Upper lobe of right lung (tissue), 1 donor: ENCODE measurements around the gene FANCM. TPM values are rescaled to one million over a fixed set of nuclear protein-coding genes. Genes with fewer than 3 reads are reported as not detected.

Experiments
- ATAC-seq: fragments of 200-7000 bp; cut with Tn5 transposase; one replicate; pipeline ENCODE4 v1.9.1; 2020; ENCODE audit warnings: mild to moderate bottlenecking, moderate library complexity
- DNase-seq: peaks from one replicate; pipeline ENCODE4 v3.0.0-alpha.2; 2020
- H3K27ac ChIP-seq: fragments of 200-600 bp; one replicate; pipeline ENCODE4 v1.8.0; 2022
- H3K27me3 ChIP-seq: fragments of 200-600 bp; one replicate; pipeline ENCODE4 v1.8.0; 2022; ENCODE audit warnings: mild to moderate bottlenecking
- H3K36me3 ChIP-seq: fragments of 200-600 bp; one replicate; pipeline ENCODE4 v1.8.0; 2022
- H3K4me1 ChIP-seq: fragments of 200-600 bp; one replicate; pipeline ENCODE4 v1.8.0; 2022
- H3K4me3 ChIP-seq: fragments of 200-600 bp; one replicate; pipeline ENCODE4 v1.8.0; 2022; ENCODE audit warnings: mild to moderate bottlenecking
- H3K9me3 ChIP-seq: fragments of 200-600 bp; one replicate; pipeline ENCODE4 v1.8.0; 2022
- intact Hi-C: fragments of 100-400 bp; cut with DNase I; formaldehyde crosslinking; loops from one replicate; pipeline ENCODE4 v1.11.0; 2022
- total RNA-seq: library from RNA; stranded (reverse); fragmentation: NEBNext Ultra II Directional; extraction: Animal tissue kit (Norgen Biotek cat#: 25700); gene quantifications from one replicate; pipeline ENCODE4 v1.2.1, GENCODE V29; 2021
- TF ChIP-seq, protein P1 (sequence below): fragments of 200-600 bp; IDR thresholded peaks from one replicate; pipeline ENCODE4 v1.8.0; 2022; ENCODE audit warnings: antibody characterized with exemption
- donor health status: DM: no; HTN: yes; CAD: no; lungs with severe emphysema.

FANCM gene
- total RNA-seq, 1 donor from 2014 or later = 3.1 TPM

DNA sequence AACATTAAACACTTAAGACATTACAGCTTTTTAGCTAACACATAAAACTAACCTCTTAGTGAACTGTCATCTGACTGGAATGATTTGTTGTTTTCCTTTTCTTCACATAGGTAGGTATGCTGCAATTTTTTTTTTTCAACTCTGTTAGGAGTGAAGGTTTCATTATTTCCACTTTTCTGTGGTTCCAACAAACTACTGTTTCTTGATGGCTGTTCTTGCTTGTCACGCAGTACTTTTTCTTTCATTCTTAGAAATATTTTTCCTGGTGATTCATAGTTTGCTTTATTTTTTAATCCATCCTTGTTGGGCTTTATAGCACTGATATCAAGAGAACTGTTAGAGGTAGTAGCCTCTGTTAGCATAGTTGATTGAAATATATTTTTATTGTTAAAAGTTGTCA, 111.0 kb downstream of the FANCM start:
- TF ChIP-seq, protein P1, sequence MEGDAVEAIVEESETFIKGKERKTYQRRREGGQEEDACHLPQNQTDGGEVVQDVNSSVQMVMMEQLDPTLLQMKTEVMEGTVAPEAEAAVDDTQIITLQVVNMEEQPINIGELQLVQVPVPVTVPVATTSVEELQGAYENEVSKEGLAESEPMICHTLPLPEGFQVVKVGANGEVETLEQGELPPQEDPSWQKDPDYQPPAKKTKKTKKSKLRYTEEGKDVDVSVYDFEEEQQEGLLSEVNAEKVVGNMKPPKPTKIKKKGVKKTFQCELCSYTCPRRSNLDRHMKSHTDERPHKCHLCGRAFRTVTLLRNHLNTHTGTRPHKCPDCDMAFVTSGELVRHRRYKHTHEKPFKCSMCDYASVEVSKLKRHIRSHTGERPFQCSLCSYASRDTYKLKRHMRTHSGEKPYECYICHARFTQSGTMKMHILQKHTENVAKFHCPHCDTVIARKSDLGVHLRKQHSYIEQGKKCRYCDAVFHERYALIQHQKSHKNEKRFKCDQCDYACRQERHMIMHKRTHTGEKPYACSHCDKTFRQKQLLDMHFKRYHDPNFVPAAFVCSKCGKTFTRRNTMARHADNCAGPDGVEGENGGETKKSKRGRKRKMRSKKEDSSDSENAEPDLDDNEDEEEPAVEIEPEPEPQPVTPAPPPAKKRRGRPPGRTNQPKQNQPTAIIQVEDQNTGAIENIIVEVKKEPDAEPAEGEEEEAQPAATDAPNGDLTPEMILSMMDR = no peak
- Histone ChIP-seq H3K36me3 (peaks cover 3% of the 10 kb centered on the region), H3K9me3 (no peaks in the 10 kb centered on the region), H3K4me1 (peaks cover 24% of the 10 kb centered on the region), H3K4me3 (no peak overlapping the region), H3K27me3 (no peaks in the 10 kb centered on the region), H3K27ac (no peak overlapping the region)
- no peak for ATAC-seq
- no peak for DNase-seq
- intact Hi-C loops = no loop called here

- TF ChIP-seq, protein P1 = no peak
- Histone ChIP-seq H3K36me3 (no peaks in the 10 kb centered on the region), H3K4me1 (peaks cover 22% of the 10 kb centered on the region), H3K27me3 (no peaks in the 10 kb centered on the region), H3K4me3 (no peak overlapping the region), H3K9me3 (no peaks in the 10 kb centered on the region), H3K27ac (no peak overlapping the region)
- no peak for DNase-seq
- intact Hi-C loops = no loop called here
- no peak for ATAC-seq
These were observed 111.7 kb downstream of the FANCM start for GRCh38 chr14:45247427-45247826.

- H3K4me1 ChIP-seq = peaks cover 31% of the 10 kb centered on the region
- peak overlapping the region; percentile 69 for H3K4me3 ChIP-seq
- H3K9me3 ChIP-seq = no peaks in the 10 kb centered on the region
- TF ChIP-seq, protein P1 = no peak
- intact Hi-C loops = no loop called here
- ATAC-seq (no peak), DNase-seq (no peak)
- no peaks in the 10 kb centered on the region for H3K27me3 ChIP-seq
- no peaks in the 10 kb centered on the region for H3K36me3 ChIP-seq
- H3K27ac ChIP-seq = peak overlapping the region; percentile 53
These were observed 114.3 kb downstream of the FANCM start for GRCh38 chr14:45249856-45250575.

Other genes starting within 250 kb of the FANCM start
- gene KLHL28, start 174.0 kb upstream of the FANCM start, total RNA-seq = 12.4 TPM
- 12.6 TPM for gene TOGARAM1, start 173.7 kb upstream of the FANCM start, total RNA-seq
- gene PRPF39, start 51.8 kb upstream of the FANCM start, total RNA-seq = 31.3 TPM
- 33.0 TPM for gene FKBP3, start 1.4 kb upstream of the FANCM start, total RNA-seq
- 32.3 TPM for gene MIS18BP1, start 117.3 kb downstream of the FANCM start, total RNA-seq